Fibroblast of the aortic adventitia (primary cell): ENCODE data around the gene ACOT8. TPM values are rescaled to one million over a fixed set of nuclear protein-coding genes. Genes with fewer than 3 reads are reported as not detected.
A peak's percentile ranks its signal among the peaks of the same experiment; 100 is the strongest.

Experiments
- DNase-seq: peaks from one replicate; pipeline ENCODE4 v3.0.0-alpha.2; 2010; ENCODE audit warnings: low read depth
- H3K4me3 ChIP-seq: 2 replicates; pipeline ENCODE4 v1.5.1; 2011; ENCODE audit warnings: low read depth, mild to moderate bottlenecking, control low read depth, low read length, moderate library complexity
- total RNA-seq: library from RNA; depleted of rRNA; stranded (reverse); fragments of >200 nt; gene quantifications from 2 replicates; pipeline ENCODE4 v1.2.3, GENCODE V29; 2012; ENCODE audit warnings: low replicate concordance
- TF ChIP-seq, protein P1 (sequence below): IDR thresholded peaks from 2 replicates; pipeline ENCODE4 v1.5.1; 2011; ENCODE audit warnings: mild to moderate bottlenecking, low read length, control low read depth, inconsistent platforms; ENCODE audit not compliant: insufficient read depth

The ACOT8 gene
- total RNA-seq, 1 donor = 25.8 TPM

DNA sequence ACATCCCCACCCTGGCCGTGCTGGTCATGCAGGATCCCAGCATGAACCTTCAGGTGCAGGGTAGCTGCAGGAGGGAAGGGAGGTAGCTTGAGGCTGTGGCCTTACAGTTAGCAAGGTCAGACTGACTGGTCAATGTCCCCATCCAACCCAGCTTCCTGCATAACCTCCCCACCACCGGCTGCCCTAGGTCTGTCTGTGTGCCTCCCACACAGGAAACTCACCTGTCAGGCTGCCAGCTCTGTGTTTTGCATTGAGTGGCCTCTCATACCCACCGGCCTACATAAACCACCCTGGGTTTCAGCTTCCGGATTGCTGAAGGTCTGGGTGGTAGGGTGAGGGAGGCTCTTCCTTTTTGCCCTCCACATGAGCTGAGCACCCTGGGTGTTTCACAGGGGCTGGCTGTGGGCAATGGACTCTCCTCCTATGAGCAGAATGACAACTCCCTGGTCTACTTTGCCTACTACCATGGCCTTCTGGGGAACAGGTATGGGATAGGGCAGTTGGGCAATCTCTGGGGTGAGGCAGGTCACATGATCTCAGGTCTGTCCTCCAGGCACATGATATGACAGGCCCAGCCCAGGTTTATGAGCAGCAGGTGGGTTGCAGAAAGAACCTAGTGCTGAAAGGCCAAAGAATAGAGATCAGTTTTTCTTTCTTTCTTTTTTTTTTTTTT lies 35.8 kb upstream of the ACOT8 start:
- DNase-seq = no peak
- peak overlapping the region; percentile 85 for H3K4me3 ChIP-seq
- TF ChIP-seq, protein P1, sequence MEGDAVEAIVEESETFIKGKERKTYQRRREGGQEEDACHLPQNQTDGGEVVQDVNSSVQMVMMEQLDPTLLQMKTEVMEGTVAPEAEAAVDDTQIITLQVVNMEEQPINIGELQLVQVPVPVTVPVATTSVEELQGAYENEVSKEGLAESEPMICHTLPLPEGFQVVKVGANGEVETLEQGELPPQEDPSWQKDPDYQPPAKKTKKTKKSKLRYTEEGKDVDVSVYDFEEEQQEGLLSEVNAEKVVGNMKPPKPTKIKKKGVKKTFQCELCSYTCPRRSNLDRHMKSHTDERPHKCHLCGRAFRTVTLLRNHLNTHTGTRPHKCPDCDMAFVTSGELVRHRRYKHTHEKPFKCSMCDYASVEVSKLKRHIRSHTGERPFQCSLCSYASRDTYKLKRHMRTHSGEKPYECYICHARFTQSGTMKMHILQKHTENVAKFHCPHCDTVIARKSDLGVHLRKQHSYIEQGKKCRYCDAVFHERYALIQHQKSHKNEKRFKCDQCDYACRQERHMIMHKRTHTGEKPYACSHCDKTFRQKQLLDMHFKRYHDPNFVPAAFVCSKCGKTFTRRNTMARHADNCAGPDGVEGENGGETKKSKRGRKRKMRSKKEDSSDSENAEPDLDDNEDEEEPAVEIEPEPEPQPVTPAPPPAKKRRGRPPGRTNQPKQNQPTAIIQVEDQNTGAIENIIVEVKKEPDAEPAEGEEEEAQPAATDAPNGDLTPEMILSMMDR = no peak

DNA sequence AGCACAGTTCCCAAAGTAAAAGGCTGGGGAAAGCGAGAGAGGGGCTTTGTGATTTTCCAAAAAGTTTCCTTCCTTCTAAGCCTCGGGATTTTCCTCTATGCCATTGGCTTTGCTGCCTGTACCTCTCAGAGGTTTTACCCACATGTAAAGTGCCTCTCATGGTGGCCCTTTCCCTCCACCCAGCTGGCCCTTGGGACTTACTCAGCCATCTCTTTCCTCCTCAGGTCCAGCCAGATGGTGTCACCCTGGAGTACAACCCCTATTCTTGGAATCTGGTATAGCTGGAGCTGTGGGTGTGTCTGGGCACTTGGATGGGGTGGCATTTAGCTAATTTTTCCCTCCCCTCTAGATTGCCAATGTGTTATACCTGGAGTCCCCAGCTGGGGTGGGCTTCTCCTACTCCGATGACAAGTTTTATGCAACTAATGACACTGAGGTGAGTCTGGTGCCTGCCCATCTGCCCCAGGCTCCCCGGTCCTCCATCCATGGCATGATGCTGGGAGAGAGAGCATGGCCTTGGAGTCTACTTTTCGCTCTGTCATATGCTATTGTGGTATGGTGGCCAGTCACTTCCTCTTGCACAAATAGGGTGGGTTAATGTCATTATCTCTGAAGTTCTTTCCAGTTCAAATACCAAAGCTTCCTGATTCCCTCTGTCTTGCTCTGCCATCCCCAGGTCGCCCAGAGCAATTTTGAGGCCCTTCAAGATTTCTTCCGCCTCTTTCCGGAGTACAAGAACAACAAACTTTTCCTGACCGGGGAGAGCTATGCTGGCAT lies 35.0 kb upstream of the ACOT8 start:
- peak overlapping the region; percentile 85 for H3K4me3 ChIP-seq
- TF ChIP-seq, protein P1 = peak; percentile 25
- DNase-seq = peak; percentile 36

DNA sequence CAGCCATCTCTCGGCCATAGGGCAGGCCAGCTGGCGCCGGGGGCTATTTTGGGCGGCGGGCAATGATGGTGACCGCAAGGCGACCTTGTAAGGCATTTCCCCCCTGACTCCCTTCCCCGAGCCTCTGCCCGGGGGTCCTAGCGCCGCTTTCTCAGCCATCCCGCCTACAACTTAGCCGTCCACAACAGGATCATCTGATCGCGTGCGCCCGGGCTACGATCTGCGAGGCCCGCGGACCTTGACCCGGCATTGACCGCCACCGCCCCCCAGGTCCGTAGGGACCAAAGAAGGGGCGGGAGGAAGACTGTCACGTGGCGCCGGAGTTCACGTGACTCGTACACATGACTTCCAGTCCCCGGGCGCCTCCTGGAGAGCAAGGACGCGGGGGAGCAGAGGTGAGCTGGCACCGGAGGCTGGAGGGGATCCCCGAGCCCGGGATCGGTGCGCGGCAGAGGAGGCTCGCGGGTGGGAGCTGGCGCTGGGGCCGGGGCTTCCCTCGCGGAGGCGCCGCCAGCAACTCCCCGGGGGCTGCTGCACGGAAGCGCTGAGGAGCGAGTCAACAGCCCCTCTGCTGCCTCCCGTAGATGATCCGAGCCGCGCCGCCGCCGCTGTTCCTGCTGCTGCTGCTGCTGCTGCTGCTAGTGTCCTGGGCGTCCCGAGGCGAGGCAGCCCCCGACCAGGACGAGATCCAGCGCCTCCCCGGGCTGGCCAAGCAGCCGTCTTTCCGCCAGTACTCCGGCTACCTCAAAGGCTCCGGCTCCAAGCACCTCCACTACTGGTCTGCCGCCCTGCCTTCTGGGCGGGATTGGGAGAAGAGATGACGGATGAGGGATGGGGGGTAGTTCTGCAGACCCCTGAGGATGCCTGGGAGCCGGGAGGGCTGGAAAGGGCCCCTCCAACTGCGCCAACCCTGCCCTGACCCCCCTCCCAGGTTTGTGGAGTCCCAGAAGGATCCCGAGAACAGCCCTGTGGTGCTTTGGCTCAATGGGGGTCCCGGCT lies 34.1 kb upstream of the ACOT8 start, which contains the start of the genes CTSA and NEURL2:
TSS of gene CTSA (plus strand) at position 351 of the 999 bp plus-strand sequence. CDS start at position 585, 234 bp downstream.
TSS of gene NEURL2 (minus strand) at position 224 of the 999 bp plus-strand sequence. CDS start at position 7, 217 bp downstream.
- peak within 1 kb of the TSS; percentile 85 for H3K4me3 ChIP-seq
- TF ChIP-seq, protein P1 = no peak
- DNase-seq = peak; percentile 93

DNA sequence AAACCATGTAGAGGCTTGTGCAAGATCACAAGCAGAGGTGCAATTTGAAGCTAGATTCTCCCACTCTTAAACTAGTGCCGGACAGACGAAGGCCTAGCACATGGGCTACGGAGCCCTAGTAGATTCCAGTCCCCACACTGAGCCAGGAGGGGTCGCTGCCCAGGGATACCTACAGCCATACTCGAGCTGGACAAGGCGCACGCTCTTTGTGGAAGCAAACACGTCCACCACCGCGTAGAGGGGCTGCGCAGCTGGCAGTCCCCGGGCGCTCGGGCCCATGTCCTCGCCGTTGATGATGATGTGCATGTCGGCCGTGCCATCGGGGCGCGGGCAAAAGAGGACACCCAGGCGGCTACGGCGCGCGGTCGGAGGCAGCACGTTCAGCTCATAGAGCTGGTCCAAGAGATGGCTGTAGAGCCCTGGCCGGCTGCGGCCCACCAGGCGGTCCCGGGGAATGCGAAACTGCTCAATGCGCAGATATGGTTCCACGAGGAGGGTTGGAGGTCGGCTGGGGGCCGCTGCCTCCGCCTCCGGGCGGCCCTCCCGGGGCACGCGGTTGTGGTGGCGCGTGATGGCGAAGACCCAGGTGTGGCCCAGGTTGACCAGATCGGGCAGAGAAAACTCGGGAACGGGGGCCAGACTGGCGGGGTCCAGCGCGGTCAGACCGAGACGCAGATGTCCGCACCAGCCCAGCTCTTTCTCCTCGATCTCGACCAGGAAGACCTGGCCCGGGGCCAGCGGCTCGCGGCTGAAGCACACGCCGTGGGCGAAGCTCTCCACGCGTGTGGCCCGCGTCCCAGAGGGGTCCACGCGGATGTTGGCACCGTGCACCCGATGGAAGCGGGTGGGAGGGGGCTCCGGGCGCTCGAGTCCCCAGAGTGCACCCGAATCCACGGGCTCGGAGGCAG lies 33.1 kb upstream of the ACOT8 start:
- DNase-seq = peak; percentile 78
- TF ChIP-seq, protein P1 = peak; percentile 76
- H3K4me3 ChIP-seq = peak overlapping the region; percentile 85

DNA sequence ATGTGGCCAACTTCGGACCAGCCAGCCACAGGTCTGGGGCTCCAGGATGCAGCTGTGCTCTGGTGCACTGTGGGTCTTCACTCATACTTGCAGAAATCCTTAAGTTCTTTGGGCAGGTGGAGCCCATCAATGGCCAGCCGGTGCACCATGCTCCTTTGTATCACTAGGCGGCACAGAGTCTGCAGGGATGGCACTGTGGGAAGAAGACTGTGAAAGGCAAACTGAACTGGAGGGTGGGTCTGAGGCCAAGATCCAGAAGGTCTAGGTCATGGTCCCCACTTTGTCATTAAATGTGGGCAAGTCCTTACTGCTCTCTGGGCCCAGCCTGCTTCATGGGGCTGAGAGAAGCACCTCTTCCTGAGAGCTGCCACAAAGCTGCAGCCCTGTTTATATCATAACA lies 31.5 kb upstream of the ACOT8 start:
- H3K4me3 ChIP-seq = no peak overlapping the region
- DNase-seq = no peak
- TF ChIP-seq, protein P1 = no peak
